ENCODE measurements around the gene COL1A1. TPM values are rescaled to one million over a fixed set of nuclear protein-coding genes. Genes with fewer than 3 reads are reported as not detected.

COL1A1 gene
- total and polyA plus RNA-seq, 2 of the 13 experiments (the other 11 are each of a cell fraction or from before 2014, with no cell fraction given): 0.05 TPM; not detected in 1

DNA sequence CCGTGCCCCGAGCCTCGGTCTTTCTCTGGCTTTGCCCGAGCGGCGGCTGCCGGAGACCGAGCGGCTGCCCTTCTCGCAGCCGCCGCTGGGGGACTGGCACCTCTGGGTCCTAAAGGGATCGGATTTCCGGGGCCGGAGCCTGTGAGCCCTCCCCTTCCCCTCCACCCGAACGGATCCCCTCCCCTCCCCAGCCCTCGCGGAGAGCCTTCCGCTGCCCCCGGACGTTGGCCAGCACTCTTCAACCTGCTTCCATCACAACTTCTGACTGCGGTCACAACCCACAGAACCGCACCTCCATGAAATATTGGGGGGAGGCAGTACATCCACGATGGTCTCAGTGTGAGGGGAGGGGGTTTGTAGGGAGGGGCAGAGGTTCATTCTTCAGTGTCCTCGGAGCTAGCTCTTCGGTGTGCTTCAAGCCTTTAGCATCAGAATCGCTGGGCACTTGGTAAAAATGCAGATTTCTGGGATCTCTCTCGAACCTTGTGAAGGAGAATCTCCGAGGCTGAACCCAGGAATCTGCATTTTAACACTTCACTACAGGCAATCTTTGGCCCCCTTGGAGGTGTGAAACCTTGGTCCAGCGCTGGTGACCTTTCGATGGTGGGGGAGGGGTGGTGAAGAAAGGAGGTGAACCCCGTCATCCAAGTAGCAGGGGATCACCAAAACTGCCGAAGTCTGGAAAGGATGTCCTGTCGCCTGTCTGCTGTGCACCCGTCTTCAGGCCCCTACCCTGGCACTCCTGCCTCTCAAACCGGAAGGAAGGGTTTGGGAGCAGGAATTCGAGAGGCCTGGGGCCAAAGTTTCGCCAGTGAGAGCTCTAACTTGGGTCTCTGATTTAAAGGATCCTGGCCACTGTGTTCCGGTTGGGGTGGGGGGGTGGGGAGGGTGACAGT lies 50.1 kb downstream of the COL1A1 start (continued):
- peak; percentile 57; the same call in 1 of the 2 replicates for TF ChIP-seq CHD4 (IDR thresholded peaks at IDR 0.05; ENCODE audit: borderline replicate concordance, low read length)
- TF ChIP-seq RFXAP (CRISPR knock-in tag; IDR thresholded peaks at IDR 0.05; ENCODE audit: borderline replicate concordance): peak; percentile 30; the same call in 1 of the 2 replicates
- TF ChIP-seq, protein P1, sequence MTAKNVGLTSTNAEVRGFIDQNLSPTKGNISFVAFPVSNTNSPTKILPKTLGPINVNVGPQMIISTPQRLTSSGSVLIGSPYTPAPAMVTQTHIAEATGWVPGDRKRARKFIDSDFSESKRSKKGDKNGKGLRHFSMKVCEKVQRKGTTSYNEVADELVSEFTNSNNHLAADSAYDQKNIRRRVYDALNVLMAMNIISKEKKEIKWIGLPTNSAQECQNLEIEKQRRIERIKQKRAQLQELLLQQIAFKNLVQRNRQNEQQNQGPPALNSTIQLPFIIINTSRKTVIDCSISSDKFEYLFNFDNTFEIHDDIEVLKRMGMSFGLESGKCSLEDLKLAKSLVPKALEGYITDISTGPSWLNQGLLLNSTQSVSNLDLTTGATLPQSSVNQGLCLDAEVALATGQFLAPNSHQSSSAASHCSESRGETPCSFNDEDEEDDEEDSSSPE (CRISPR knock-in tag; IDR thresholded peaks at IDR 0.05): 0 out of 2 replicates have a peak, but pooled peaks have one; percentile 33
- peak; percentile 61; the same call in 1 of the 2 replicates for TF ChIP-seq SMAD3 (CRISPR knock-in tag; IDR thresholded peaks at IDR 0.05)
- TF ChIP-seq ZMYM4 (CRISPR knock-in tag; IDR thresholded peaks at IDR 0.05): peak; percentile 51; the same call in 1 of the 2 replicates
- TF ChIP-seq YY1 (IDR thresholded peaks at IDR 0.05; ENCODE audit: insufficient read depth, insufficient replicate concordance, low read depth, low read length): peak; percentile 70
- 0 out of 2 replicates have a peak, but pooled peaks have one; percentile 18 for TF ChIP-seq ZIK1 (CRISPR knock-in tag; IDR thresholded peaks at IDR 0.05; ENCODE audit: borderline replicate concordance, low read depth)
- TF ChIP-seq, protein P2, sequence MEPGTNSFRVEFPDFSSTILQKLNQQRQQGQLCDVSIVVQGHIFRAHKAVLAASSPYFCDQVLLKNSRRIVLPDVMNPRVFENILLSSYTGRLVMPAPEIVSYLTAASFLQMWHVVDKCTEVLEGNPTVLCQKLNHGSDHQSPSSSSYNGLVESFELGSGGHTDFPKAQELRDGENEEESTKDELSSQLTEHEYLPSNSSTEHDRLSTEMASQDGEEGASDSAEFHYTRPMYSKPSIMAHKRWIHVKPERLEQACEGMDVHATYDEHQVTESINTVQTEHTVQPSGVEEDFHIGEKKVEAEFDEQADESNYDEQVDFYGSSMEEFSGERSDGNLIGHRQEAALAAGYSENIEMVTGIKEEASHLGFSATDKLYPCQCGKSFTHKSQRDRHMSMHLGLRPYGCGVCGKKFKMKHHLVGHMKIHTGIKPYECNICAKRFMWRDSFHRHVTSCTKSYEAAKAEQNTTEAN (CRISPR knock-in tag; conservative IDR thresholded peaks at IDR 0.05): 0 out of 2 replicates have a peak, but pooled peaks have one; percentile 35
- TF ChIP-seq, protein P3, sequence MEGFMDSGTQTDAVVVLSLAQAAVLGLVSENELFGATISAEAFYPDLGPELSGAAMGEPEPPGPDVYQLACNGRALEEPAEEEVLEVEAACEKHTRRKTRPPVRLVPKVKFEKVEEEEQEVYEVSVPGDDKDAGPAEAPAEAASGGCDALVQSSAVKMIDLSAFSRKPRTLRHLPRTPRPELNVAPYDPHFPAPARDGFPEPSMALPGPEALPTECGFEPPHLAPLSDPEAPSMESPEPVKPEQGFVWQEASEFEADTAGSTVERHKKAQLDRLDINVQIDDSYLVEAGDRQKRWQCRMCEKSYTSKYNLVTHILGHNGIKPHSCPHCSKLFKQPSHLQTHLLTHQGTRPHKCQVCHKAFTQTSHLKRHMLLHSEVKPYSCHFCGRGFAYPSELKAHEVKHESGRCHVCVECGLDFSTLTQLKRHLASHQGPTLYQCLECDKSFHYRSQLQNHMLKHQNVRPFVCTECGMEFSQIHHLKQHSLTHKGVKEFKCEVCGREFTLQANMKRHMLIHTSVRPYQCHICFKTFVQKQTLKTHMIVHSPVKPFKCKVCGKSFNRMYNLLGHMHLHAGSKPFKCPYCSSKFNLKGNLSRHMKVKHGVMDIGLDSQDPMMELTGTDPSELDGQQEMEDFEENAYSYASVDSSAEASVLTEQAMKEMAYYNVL (CRISPR knock-in tag; IDR thresholded peaks at IDR 0.05; ENCODE audit: borderline replicate concordance): peak; percentile 58; the same call in 1 of the 2 replicates
- peak; percentile 96 for TF ChIP-seq ZSCAN21 (CRISPR knock-in tag; IDR thresholded peaks at IDR 0.05; ENCODE audit: borderline replicate concordance)
- TF ChIP-seq THAP11 (CRISPR knock-in tag; IDR thresholded peaks at IDR 0.05): peak; percentile 56
- TF ChIP-seq ZNF331 (CRISPR knock-in tag; IDR thresholded peaks at IDR 0.05): peak; percentile 73; the same call in 1 of the 2 replicates
- TF ChIP-seq, protein P4, sequence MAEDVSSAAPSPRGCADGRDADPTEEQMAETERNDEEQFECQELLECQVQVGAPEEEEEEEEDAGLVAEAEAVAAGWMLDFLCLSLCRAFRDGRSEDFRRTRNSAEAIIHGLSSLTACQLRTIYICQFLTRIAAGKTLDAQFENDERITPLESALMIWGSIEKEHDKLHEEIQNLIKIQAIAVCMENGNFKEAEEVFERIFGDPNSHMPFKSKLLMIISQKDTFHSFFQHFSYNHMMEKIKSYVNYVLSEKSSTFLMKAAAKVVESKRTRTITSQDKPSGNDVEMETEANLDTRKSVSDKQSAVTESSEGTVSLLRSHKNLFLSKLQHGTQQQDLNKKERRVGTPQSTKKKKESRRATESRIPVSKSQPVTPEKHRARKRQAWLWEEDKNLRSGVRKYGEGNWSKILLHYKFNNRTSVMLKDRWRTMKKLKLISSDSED (CRISPR knock-in tag; IDR thresholded peaks at IDR 0.05): 0 out of 2 replicates have a peak, but pooled peaks have one; percentile 60
- TF ChIP-seq ZNF3 (CRISPR knock-in tag; IDR thresholded peaks at IDR 0.05): peak; percentile 47; the same call in 1 of the 2 replicates
- TF ChIP-seq ZNF263 (CRISPR knock-in tag; IDR thresholded peaks at IDR 0.05): 0 out of 2 replicates have a peak, but pooled peaks have one; percentile 35
- peak; percentile 53 for TF ChIP-seq SP2 (CRISPR knock-in tag; IDR thresholded peaks at IDR 0.05)
- peak; percentile 97 for TF ChIP-seq PCBP1 (IDR thresholded peaks at IDR 0.05; ENCODE audit: borderline replicate concordance, low read depth, low read length)
- TF ChIP-seq SALL1 (CRISPR knock-in tag; IDR thresholded peaks at IDR 0.05): peak; percentile 31; the same call in 1 of the 2 replicates
- TF ChIP-seq HNF4G (IDR thresholded peaks at IDR 0.05; ENCODE audit: borderline replicate concordance, low read depth, low read length): 0 out of 2 replicates have a peak, but pooled peaks have one; percentile 17
- TF ChIP-seq HNF4G (CRISPR knock-in tag; IDR thresholded peaks at IDR 0.05; ENCODE audit: borderline replicate concordance, low read depth): no peak
- no peak for TF ChIP-seq XBP1 (CRISPR knock-in tag; IDR thresholded peaks at IDR 0.05)
